HG03520 (cell line): ENCODE measurements around the gene HSPA14.
"Not testable (repeated sequence)": the region's sequence is repeated elsewhere in the genome, so short reads cannot be mapped to it uniquely, and the experiment has no call there.

Experiments used
- ATAC-seq: cut with Tn5 transposase; IDR thresholded peaks from one replicate; pipeline ENCODE4 v1.9.1; 2021; ENCODE audit warnings: mild to moderate bottlenecking, moderate library complexity; ENCODE audit not compliant: unreplicated experiment

Gene HSPA14

DNA sequence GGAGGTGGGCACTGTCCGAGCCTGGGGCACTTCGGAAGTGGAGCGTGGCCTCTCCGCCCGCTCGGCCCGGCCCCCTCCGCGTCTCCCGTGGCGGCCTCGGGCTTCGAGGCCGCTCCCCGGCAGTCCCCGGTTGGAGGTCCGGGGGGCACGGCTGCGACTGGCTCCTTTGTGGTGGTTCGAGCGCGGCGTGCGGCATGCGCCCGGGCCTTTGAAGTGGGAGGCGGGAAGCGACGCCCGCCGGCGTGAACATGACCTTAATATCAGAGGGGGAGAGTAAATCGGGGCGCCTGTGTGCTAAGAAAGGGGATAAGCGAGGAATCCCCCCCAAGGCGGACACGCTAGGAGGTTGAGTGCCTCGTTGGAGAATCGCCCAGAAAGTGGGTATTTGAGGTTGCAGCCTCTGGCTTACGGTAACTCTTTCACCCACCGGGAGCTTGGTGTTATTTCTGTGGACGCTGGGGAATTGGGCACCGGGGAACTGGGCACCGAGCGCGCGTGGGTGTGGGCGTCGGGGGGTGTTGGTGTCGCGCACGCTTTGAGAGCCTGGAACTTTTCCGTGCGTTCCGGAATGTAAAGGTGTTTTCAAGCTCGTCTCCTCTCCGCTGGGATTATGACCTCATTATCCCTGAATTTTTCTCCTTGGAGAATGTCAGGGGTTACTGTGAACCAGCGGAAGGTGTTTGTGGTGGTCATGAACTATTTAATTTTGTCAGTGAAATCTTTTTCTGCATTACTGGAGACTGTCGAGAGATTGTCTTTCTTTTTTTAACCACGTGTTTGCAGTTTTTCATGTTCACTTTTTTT lies 41.2 kb downstream of the HSPA14 start:
- ATAC-seq, result no peak

DNA sequence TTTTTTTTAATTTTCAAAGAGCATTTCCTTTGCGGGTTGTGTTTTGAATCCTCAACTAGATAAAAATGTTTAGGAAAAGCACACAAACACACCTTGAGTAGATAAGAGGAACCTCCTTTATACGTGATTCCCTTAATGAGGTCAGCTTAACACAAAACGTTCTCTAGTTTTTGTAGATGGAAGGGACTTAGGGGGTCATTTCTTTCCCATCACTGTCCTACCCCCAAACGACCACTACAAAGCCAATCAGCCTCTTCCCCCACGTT lies 41.8 kb downstream of the HSPA14 start:
- no peak for ATAC-seq

DNA sequence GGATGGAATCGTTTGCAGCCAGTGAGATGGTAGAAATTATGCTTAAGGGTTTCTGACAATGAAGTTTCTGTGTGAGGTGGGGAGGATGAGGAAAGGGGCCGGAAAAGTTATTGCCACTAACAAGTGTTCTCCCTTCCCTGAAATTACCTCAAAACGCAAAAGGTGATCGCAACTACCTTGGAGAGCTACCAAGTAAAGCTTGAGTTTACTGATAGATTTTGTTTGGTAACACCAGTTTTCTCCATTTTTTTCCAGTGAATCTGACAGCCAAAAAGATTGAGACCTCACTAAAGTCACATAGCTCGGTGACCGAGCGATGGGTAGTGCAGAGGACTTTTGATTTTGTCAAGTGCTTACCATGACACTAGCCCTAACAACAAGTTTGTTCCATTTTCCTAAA lies 42.1 kb downstream of the HSPA14 start:
- no peak for ATAC-seq

DNA sequence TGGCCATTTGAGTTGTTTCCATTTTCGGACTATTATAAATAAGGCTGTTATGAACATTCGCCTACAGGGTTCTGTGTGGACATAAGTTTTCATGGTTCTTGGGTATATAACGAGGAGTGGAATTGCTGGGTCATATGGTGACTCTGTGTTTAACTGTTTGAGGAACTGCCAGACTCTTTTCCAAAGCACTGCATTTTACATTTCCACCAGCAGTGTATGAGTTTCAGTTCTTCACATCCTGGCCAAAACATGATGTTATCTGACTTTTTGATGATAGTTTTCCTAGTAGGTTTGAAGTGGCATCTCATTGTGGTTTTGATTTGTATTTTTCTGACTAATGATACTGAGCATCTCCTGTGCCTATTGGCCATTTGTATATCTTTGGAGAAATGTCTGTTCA lies 46.0 kb downstream of the HSPA14 start:
- no peak for ATAC-seq

DNA sequence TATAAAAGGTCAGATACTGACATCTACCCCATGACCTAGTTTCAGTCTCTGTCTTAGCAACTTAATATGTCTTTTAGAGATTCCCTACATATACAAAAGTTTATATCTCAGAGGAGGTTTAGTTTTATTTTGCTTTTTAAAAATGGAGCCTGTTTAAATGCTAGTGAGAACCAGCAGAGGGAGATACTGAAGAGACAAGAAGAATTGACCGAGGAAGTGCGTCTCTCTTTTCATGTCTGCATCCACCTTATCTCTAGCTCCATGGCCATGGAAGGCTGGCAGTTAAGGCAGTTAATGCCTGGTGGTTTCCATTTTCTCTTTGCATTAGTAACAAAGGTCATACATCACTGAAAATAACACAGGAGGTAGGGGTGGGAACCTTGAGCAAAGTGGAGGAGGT lies 51.2 kb downstream of the HSPA14 start:
- no peak for ATAC-seq

DNA sequence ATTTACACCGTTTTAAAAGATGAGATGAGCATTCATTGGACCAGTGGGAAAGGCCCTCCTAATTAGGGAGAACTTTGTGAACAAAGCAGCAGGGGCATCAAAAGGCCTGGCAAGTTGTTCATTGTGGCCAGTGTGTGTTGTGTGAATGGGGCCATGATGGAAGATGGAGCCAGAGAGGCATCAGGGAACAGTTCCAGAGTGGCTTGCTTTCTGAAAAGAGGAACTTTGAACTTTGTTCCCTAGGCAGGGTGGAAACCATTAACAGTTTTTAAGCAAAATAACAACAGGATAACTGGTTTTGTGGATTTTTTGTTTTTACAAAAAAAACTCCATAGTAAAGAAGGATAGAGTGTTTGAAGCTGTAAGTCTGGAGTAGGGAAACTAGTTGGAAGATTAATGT lies 53.0 kb downstream of the HSPA14 start:
- ATAC-seq, result no peak

DNA sequence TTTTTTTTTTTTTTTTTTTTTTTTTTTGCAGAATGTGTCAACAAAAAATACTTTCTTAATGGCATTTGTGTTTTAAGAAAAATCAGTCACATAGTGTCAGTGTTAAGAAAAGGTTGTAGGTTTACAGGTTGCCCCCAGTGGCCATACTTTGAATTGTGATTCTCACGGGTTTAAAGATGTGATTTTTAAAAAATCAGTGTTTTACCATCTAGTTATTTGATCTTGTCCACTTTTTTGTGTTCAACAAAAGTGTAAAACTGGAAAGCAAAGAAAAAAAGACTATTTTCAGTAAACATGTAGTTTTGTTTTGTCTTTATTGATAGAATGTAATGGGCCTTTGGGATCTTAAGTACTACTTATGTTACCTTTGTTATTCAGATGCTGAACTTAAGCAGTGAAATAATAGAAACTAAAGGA lies 66.2 kb downstream of the HSPA14 start:
- ATAC-seq, result no peak

DNA sequence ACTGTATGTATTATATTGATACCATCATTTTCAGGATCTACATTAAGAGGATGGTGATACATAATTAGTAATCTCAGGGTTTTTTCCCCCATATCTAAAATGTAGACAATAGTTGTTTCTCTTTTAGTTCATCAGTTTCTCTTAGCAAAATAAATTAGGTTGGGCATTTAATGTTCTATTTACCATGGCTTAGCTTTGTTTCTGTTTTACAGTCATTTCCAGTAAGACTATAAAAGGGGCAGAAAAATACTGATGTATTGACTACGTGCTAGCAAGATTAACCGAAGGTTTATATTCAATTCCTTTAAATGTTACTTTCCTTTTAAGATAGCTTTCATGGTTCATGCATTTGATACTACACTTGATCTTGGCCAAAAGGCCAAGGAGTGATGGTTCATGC lies 66.8 kb downstream of the HSPA14 start:
- no peak for ATAC-seq

DNA sequence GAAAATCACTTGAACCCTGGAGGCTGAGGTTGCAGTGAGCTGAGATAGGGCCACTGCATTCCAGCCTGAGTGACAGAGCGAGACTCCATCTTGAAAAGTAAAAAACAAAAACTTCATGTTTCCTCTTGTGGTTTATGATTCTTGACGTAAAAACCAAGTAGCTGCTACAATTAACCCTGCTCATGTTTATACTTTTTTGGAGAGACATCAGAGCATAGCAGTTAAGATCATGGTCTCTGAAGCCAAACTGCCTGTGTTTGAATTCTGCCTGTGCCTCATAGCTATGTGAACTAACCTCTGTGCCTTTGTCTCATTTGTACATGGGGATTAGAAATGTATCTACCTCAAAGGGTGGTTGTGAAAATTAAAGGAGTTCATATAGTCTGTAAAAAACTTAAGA lies 67.8 kb downstream of the HSPA14 start:
- ATAC-seq, result no peak

DNA sequence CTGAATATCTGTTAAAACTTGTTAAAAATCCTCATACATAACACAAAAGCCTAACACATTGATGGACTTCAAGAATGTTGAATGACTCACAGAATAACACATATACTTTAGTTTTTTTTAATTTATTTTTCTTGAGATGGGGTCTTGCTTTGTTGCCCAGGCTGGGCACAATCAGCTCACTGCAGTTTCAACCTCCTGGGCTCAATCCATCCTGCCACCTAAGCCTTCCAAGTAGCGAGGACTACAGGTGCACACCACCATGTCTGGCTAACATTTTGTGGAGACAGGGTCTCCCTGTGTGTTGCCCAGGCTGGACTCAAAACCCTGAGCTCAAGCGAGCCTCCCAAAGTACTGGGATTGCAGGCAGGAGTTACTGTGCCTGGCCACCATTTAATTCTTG lies 68.7 kb downstream of the HSPA14 start:
- ATAC-seq, result no peak

DNA sequence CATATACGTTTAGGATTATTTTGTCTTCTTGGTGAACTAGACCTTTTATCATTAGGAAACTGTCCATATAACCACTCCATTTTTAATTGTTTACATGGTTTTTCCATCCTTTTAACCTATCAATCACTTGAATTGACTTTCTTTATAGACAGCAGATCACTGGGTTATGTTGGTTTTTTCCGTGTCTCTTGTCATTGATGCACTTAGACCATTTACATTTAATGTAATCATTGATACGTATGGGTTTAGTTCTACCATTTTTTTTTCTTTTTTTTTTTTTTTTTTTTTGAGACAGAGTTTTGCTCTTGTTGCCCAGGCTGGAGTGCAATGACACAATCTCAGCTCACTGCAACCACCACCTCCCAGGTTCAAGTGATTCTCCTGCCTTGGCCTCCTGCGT lies 69.5 kb downstream of the HSPA14 start:
- ATAC-seq, result not testable (repeated sequence)

DNA sequence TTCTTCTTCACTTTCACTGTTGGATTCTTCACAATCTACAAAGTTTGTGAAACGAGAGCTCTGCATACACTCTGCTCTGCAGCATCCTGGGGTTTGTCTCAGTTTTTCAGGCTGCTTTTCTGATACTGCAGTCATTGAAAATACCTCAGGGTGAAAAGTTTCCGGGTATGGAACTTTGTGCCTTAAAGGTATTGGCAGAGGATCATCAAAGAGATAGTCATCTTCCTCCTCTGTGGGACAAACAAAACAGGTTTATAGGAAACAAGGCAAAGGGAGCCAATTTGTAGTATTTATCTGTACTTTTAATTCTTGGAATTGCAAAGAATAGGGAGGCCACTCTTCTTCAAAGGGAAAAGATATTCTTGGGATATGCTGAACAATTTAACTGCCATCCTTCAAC lies 71.0 kb downstream of the HSPA14 start:
- ATAC-seq, result no peak

DNA sequence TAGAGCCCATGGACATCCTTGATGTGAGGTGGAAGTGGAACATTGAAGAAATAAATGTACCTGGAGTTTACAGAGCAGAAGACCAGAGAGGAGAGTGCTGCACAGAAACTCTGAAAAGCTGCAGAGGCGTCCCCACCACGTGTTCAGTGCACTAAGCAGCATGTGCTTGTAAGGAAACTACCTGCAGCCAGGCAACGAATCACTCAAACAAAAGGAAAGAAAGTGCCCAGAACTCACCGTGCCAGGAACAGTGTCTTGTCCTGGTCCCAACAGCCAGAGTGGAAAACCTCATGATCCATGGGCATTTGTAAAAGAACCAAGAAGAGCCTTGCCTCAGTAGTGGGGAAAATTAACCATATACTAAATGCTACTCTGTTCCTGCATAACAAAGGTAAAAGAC lies 72.8 kb downstream of the HSPA14 start:
- no peak for ATAC-seq

DNA sequence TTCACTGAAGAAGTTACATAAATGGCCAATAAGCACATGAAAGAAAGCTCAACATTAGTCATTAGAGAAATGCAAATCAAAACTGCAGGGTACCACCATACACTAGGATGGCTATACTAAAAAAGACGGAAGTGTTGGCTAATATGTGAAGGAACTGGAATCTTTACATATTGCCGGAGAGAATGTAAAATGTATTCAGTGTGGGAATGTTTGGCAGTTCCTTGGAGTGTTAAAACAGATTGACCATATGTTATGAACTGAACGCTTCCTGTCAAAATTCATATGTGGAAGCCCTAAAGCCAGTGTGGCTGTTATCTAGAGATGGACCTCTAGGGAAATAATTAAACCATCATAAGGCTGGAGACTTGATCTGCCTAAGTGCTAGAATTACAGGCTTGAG lies 73.7 kb downstream of the HSPA14 start:
- ATAC-seq, result no peak

DNA sequence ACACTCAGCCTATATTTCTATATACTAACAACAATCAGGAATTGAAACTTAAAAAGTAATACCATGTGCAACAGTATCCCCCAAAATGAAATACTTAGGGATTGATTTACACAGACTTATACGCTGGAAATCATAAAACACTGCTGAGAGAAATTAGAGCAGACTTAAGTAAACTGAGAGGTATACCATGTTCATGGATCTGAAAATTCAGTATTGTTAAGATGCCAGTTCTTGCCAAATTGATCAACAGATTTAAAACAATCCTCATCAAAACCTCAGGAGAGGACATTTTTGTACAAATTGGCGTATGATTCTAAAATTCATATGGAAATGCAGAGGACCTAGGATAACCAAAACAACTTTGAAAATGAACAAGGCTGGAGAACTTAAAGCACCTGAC lies 78.5 kb downstream of the HSPA14 start:
- ATAC-seq, result no peak

DNA sequence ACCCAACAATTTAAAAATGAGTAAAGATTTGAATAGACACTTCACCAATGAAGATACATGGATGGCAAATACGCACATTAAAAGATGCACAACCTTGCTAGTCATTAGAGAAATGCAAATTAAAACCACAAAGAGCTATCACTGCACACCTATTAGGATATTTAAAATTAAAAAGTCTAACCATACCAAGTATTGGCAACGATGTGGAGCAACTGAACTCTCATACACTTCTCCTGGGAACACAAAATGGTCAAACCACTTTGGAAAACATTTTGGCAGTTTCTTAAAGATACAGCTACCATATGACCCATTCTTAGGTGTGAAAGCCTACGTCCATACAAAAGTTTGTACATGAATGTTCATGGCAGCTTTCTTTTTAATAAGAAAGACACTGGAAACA lies 79.7 kb downstream of the HSPA14 start:
- ATAC-seq, result no peak

DNA sequence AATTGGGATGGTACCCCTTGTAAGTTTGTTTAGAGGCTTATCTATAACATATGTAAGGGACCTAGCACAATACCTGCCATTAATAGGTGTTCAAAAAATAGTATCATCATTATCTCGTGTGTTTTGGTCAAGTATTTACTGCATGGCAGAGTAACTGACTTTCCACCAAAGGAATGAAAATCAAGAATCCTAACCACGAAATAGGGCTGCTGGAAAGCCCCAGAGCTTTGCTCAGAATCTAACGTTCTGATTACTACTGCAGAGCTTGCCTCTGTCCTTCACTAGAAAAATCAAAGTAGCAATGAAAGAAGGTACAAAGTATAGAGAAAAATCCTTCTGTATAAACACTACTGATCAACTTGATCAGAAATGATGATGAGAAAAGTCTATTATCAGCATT lies 80.9 kb downstream of the HSPA14 start:
- no peak for ATAC-seq
